HG03565 (cell line): ENCODE data around the gene PMVK.

Experiments used
- ATAC-seq: cut with Tn5 transposase; IDR thresholded peaks from one replicate; pipeline ENCODE4 v1.9.1; 2021; ENCODE audit warnings: mild to moderate bottlenecking, moderate library complexity; ENCODE audit not compliant: unreplicated experiment

Gene PMVK

DNA sequence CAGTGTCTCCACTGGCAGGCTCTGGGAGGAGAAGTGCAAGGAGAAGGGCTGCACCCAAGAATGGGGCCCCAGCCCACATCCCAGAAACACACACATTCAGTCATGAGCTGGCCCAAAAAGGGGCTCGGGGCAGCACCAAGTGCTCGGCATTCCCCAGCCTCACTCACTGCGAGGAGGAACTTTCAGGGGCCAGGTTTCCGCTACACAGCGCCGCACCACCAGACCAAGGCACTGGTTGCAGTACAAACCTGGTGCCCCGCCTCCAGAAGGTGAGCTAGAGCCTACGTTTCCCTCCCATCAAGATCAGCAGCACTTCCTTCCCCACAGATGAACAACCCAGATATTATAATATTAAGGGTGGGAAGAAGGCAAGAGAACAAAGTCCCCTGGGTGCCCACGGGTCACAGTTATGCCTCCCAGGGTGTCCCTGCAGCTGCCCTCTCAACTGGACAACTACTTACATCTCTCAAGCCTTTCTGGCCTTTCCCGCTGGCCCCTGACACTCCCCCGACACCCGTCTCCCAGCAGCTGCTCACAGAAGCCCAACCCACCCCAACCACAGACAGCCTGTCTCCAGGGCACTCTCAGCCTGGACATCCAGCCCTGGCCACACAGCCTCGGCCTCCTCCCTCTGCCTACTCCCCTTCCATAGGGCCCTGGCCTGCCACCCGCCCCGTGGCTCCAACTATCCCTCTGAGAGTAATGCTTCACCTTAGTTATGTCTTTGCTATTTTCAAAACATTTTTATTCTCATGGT is 15.6 kb upstream of the PMVK start:
- no peak for ATAC-seq

GRCh38 chr1:154948079-154948478 is 11.6 kb upstream of the PMVK start:
- ATAC-seq = no peak

- ATAC-seq = no peak
These were observed 9.7 kb upstream of the PMVK start for GRCh38 chr1:154945962-154946850.

- ATAC-seq = no peak
These were observed 8.8 kb upstream of the PMVK start for GRCh38 chr1:154945160-154945961.

DNA sequence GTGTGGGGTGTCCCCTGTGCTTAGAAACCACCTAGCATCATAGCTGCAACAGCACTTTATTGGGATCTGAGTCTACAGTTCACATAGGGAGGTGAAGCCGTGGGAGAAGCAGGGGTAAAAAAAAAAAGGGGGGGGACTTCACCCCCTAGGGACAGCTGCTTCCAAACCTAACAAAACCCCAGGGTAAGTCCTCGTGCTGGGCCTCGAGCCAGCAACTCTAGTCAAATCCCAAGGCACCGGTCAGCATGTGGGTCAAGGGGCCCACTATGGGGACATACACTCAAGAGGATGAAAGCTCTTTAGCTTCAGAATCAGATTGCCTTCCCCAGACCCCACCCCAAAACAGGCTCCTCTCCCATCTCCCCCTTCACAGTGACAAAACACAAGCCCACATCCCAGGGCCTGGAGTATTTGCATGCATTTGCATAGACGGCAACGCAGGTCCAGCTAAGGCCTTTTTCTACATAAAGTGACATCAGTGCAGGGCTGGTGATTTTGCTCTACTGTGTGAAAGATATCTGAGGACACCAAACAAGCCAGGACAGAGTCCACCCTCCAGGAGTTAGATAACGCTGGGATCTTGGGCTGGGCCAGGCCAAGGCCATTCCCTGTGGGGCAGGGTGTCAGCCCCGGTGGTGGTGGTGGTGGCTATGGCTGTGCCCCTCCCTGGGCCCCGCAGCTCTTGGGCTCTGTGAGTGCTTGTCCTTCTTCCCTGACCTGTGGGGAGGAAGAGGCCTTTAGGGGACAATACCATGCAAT is 8.1 kb upstream of the PMVK start:
- no peak for ATAC-seq

- ATAC-seq = no peak
These were observed 7.3 kb upstream of the PMVK start for GRCh38 chr1:154943649-154944400.

GRCh38 chr1:154941333-154942013 is 5.0 kb upstream of the PMVK start:
- ATAC-seq = no peak

- no peak for ATAC-seq
These were observed 4.2 kb upstream of the PMVK start for GRCh38 chr1:154940651-154941194.

GRCh38 chr1:154940213-154940560 is 3.7 kb upstream of the PMVK start:
- ATAC-seq = no peak

DNA sequence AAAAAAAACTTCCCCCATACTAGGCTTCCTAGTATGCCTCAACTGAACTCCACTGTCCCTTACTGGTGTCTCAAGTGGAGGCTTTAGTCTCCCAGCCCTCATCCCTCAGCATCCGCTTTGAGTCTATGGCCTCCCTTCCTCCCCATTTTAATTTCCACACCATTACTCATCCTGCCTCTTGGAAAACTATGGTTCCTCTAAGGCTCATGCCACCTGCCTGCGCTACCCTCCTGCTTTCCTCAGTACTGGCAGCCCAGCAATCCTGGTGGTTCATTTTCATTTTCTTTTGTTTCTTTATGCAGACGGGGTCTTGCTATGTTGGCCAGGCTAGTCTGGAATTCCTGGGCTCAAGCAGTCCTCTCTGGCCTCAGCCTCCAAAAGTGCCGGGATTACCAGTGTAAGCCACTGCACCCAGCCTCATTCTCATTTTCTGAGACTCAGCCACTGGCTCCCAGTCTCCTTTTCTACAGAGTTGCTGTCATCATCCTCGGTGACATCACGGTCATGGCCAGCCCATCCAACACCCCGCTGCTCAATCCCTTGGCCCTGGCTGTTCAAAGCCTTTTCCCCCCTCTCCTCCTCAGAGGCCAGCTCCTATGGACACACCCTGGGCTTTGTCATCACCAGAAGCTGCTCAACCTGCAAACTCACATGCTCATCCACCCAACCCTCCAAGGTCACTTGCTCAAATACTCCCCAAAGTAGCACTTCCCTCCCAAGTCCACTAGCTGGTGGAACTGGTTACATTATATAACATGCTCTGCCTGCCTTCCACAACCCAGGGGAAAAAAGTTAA is 2.3 kb upstream of the PMVK start:
- ATAC-seq = no peak

- ATAC-seq = no peak
These were observed 1.5 kb upstream of the PMVK start for GRCh38 chr1:154937988-154938386.

DNA sequence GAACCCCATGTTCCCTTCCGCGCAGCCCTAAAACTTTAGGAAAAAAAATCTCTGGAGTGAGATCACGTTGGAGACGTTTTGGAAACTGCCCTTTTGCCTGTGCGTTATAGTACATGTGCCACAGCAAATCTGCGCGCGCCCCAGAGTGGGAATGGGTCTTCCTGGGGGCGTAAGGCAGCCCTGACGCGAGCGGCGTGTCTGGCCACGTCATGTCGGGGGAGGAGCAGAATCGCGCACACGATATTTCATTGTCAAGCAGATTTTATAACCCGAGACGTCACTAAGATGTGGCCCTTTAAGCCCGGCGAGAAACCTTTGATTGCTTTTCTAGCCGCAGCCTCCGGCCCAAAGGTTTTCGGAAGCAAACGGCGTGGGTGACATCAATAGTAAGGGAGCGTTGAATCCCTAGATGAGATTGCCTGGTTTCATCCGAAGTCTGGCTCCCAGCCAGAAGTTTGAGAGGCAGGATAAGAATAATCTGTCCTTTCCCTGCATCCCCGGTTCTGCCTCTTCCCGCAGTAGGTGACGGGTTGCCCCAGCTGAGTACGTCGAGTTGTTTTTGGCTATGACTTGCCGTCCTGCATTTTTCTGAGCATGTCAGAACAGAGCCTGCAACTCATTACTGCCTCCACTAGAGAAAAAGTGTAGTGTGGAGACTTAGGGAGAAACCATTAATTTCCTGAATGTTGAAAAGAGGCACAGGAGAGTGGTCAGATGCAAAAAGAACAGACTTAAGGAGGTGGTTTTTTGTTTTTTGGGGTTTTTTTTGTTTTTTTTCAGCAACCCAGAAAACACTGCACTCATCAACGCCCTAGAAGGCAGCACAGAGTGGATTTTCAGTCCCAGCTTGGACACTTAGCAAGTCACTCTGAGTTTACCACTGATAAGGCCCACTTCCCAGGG is 817 bp upstream of the PMVK start:
- peak; percentile 42 for ATAC-seq

DNA sequence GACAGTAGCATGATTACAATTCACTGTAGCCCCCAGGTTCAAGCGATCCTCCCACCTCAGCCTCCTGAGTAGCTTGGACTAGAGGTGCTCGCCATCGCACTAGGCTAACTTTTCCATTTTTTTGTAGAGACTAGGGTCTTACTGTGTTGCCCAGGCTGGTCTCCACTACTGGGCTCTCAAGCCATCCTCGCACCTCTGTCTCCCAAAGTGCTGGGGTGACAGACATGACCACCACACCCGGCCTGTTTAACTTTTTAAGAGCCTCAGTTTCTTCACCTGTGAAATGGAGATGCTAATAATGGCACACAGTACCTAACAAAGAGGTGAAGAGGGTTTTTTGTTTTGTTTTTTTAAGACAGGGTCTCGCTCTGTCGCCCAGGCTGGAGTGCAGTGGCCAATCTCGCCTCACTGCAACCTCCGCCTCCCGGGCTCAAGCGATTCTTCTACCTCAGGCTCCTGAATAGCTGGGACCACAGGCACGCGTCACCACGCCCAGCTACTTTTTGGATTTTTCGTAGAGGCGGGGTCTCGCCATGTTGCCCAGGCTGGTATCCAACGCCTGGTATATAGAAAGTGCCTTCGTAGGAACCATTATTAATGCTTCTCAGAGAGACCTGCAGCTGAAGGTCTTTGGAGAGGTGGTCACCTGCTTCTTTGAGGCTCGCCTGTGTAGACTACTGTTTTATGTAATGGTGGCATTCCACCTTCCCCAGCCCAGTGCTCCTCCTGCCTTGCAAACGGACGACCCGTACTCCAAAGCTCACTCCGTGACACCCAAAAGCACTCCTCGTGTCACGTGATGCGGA is 567 bp downstream of the PMVK start:
- ATAC-seq = no peak

DNA sequence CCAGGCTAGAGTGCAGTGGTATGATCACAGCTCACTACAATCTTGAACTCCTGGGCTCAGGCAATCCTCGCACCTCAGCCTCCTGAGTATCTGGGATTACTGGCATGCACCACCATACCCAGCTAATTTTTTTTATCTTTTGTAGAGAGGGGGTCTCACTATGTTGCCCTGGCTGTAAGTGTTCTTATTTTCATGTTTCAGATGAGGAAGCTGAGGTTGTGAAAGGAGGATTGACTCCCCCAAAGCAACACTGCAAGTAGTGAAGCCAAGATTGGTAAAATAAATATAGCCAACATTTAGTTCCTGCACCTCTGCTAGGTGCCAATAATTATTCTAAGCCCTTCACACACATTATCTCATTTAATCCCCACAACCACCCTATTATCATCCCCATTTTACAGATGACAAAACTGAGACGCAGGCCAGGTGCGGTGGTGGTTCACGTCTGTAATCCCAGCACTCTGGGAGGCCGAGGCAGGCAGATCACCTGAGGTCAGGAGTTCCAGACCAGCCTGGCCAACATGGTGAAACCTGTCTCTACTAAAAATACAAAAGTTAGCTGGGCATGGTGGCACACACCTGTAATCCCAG is 2.1 kb downstream of the PMVK start:
- ATAC-seq = no peak

- no peak for ATAC-seq
These were observed 4.5 kb downstream of the PMVK start for GRCh38 chr1:154931940-154932487.

DNA sequence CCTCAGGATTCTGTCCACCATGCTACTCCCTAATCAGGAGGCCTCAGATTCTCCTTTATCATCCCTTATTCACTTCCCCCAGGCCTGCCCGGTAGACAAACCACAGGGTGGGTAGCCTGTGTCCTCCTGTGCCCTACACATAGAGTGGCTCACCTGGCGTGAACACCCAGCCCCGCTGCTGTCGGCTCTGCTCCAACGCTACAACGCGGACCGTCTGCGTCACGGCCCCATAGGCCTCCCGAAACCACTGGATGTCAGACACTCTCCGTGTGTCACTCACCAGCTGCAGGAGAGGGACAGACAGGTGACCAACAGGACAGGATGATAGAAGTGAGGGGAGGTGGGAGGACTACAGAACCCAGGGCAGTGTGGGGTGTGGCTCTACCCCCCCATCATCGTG is 10.3 kb downstream of the PMVK start:
- ATAC-seq = no peak
